ENCODE measurements around the gene SNAPC4.

DNA sequence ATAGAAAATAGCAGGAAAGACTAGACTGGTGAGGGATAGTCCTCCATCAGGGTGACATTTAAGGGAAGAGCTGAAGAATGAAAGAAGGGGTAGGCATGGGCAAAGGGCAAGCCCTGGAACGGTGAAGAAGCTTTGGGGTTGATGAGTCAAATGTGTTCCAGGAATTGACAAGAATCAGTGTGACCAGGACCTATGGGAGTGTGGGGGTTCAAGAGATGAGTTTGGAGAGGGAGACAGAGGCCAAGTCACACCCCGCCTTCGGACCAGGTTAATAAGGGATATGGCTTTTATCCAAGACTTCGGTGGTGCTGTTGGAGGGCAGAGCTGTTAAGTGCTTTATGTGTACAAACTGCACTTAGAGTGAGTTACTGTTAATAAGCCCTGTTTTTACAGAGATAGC lies 11.4 kb upstream of the SNAPC4 start:
- TF ChIP-seq GATA2 (IDR thresholded peaks at IDR 0.05; ENCODE audit: low read depth, low read length) (no peak), GATA3 (IDR thresholded peaks at IDR 0.05; ENCODE audit: low read depth, low read length) (no peak)
